ENCODE data around the gene MSI1.

MSI1 gene

GRCh38 chr12:120368789-120369602 lies at the start of gene MSI1:
Gene MSI1, minus strand, starts transcription at chr12:120369164. Its CDS starts 73 bp downstream, at chr12:120369091.
- no peak for DNase-seq

DNA sequence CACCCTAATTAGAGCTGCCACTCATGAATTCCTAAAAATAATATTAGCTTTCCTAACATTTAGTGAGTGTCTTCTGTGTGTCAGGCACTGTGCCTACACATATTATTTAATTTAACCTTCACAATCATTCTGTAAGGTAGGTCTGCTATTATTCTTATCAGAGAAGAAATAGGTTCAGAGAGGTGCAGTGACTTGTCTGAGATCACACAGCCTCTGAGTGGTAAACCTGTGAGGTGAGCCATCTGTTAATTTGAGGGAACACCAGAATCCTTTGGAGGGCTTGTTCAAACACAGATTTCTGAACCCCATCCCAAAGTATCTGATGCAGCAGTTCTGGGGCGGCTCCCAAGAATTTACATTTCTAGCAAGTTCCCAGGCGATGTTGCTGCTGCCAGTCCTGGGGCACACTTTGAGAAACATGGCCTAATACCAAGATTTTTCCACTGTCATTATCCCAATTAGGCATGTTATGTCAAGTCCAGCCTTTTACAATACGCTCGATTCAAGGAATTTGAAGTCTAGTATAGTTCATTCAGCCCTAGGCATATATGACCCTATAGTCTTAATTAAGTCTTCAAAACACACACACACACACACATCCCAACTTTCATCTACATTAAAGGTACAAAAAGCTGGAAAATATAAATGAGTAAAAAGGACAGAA lies 49.1 kb upstream of the MSI1 start:
- DNase-seq = no peak

- no peak for DNase-seq
Measured at GRCh38 chr12:120416490-120417216, 47.7 kb upstream of the MSI1 start.

DNA sequence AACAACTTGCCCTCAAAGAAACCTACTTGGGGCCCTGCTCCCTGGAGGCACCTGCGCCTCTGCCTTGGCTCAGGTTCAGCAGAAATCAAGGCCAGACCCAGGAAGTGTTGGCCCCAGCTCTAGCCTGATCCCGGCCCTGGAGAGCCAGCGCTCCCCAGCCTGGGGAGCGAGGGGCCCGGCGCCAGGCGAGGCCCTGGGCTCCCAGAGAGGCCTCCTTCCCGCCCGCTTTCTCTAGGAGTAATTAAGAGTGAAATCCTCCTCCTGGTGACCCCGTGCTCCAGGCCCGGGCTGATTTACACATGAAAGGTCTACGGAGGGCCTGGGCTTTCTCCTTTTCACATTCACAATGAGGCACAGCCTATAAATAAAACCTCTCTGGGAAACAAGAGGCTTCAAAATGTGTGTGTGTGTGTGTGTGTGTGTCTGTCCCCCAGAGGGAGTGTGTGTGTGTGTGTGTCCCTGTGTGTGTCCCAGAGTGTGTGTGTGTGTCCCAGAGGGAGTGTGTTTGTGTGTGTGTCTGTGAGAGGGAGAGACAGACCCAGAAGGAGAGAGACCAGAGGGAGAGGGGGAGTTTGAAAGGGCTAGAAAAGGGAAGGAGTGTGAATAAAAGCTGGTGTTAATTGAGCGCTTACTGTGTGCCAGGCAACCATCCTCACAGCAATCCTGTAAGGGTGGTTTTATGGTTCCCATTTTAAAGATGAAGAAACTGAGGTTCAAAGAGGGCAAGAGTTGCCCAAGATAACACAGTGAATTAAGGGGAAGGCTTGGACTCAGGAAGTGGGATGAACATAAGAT lies 45.1 kb upstream of the MSI1 start:
- DNase-seq = no peak

GRCh38 chr12:120412421-120412820 lies 43.5 kb upstream of the MSI1 start:
- DNase-seq = no peak

- DNase-seq = no peak
Measured at GRCh38 chr12:120408771-120409170, 39.8 kb upstream of the MSI1 start.

DNA sequence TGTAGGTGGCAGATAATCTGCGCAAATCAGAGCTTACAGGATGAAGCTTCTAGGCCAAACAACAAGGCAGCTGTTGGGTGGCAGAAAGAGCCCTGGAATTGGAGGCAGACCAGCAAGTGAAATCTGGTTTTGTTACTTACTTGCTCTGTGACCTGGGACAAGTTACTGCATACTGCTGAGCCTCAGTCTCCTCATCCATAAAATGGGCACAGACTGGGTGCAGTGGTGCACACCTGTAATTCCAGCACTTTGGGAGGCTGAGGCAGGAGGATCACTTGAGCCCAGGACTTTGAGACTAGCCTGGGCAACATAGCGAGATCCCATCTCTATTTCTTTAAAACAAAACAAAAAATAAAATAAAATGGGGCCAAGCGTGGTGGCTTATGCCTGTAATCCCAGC lies 37.6 kb upstream of the MSI1 start:
- no peak for DNase-seq

DNA sequence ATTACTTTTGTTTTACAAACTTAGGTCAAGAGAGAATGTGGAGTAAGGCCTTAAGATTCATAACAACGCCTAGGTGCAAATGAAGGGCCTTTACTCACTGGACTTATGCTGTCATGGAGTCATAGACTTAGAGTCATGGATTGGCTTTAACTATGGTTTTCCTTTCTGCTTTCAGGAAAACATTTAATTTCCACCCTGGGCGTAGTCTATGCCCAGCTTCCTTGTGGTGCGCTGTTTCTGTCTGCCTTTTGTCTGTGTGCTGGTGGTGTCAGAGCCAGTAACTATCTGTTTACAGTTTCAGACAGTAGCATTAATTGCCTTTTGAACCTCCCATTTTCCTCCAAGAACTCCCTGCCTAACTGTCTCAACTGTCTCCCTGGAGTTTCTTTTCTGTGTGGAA lies 37.1 kb upstream of the MSI1 start:
- DNase-seq = no peak

- DNase-seq = no peak
Measured at GRCh38 chr12:120404271-120404670, 35.3 kb upstream of the MSI1 start.

DNA sequence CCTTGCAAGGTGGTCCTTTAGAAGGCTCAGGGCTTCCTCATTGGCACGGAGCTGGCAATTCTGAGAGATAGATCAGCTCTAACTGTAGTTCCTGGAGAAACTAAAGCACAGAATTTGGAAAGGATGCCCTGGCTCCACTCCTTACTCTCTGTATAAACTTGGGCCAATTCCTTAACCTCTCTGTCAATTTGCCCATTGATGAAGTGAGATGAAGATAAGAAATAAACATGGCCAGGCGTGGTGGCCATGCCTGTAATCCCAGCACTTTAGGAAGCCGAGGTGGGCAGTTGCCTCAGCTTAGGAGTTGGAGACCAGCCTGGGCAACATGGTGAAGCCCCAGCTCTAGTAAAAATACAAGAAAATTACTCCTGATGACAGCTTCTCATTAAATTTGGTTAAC lies 34.9 kb upstream of the MSI1 start:
- DNase-seq = no peak

DNA sequence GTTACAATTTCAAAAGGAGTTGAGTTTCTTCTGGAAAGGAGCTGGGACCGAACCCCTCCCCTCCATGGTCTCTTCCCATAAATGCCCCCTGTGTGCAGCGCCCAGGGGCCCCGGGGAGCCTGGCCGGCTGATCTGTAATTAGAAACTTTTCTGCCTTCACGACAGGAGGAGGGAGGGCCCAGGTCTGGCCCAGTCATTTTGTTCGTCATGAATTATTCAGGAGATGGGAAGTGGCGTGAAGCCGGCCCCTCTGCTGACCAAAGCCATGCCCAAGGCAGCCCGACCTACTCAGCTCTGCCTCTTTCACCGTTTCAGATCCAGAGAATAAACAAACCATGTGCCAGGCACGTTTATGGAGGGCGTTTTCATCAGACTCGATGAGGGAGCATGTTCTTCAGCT lies 33.3 kb upstream of the MSI1 start:
- no peak for DNase-seq

DNA sequence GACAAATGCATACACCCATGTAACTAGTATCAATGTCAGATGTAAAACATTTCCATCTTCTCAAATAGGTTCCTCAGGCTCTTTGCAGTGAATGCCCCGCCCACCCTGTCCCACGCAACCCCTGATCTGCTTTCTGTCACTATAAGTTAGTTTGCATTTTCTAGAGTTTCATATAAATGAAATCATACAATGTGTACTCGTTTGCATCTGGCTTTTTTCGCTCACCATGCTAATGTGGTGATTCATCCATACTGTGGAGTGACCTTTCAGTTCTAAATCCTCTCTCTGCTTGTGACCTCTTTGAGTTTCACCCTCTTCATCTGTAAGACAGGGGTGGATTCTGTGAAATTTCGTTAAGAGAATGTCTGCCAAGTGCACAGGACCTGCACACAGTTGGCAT lies 30.6 kb upstream of the MSI1 start:
- no peak for DNase-seq

- no peak for DNase-seq
Measured at GRCh38 chr12:120397824-120398540, 29.0 kb upstream of the MSI1 start.

DNA sequence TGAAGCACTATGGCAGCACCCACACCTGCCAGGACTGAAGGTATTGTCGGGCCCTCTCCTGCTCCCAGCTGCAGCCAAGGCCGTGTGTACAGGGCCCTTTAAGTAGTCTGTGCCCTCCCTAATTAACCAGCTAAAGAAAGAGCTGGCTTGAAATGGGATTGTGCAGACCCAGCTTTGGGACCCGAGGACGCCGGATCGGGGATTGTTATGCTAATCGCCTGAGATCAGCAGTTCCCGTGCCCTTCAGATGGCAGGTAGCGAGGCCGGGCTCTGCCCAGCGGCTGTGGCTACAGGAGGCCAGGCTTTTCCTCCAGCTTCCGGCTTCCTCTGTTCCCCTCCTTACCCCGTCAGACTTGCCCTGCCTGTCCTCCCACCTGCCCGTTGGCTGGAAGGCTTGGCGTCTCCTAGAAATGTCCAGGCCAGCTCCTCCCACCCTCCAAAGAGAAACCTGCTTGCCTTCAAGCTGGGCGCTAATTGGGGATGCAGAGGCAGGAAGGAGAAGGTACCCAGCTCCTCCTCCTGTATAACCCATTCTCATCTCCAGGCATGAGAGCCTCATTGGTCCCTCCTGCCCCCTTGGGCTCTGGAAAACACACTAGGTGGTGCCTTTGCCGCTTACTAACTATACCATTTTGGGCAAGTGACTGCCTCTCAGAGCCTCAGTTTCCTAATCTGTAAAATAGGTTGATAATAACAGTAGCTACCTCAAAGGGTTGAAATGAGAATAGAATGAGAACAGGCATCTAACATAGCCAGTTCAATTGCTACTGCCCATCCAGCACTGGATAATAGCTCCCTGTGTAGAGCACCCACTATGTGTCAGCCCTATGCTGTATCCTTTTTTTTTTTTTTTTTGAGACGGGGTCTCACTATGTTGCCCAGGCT lies 25.8 kb upstream of the MSI1 start:
- no peak for DNase-seq

- no peak for DNase-seq
Measured at GRCh38 chr12:120390540-120391120, 21.7 kb upstream of the MSI1 start.

DNA sequence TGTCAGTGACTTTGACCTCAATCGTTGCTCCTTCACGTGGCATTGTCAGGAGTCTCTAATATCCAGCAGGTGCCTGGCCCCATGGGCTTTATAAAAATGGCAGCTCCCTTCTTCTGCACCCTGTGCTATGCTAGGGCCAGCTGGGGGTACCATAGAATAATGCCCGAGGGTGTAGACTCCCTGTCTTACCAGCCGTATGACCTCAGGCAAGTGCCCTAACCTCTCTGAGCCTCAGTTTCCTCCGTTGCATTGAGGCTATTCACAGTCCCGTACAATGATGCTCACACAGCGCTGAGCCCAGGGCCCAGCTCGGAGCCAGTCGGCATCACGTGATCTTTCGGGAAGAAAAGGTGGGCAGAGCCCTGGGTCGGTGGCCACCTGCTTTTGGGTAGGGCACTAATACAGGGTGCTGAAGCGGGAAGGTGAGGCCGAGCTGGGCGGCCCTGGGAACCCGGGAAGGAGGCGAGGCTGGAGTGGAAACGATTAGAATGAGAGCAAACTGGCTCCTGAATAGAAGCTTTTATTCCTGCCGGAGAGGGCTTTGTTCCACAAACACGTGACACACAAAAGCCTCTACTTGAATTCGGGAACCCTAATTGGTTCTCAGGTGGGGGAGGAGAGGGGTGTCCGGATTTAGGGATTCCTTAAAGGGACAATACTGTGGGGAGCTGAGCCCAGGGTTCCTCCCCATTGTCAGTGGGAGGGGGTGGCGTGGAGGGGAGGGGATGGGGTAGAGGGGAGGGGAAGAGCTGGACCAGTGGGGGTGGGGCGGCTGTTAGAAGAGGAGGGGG lies 19.9 kb upstream of the MSI1 start:
- DNase-seq = no peak

- no peak for DNase-seq
Measured at GRCh38 chr12:120381752-120382419, 12.9 kb upstream of the MSI1 start.

- no peak for DNase-seq
Measured at GRCh38 chr12:120378036-120378435, 9.1 kb upstream of the MSI1 start.

DNA sequence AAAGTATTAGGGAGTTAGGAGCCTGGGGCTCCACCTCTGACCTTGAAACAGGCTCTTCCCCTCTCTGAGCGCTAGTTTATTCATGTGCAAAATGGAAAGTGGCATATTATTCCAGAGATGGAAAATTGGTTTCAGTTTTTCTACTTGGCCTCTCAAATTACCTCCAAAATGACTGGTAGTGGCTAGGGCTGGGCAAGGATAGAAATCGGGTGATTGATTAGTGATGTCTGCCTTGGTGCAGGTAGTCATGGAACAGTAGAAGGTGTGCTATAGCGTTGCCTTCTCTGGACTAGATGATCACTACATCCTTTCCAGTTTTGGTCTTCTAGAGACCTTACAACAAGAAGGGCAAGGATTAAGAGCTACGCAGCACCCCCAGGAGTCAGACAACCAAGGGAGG lies 8.6 kb upstream of the MSI1 start:
- no peak for DNase-seq

Data from KG1 (cell line).